ENCODE data around the gene LAMC3.
"Not testable (repeated sequence)": the region's sequence is repeated elsewhere in the genome, so short reads cannot be mapped to it uniquely, and the experiment has no call there.

Gene LAMC3

DNA sequence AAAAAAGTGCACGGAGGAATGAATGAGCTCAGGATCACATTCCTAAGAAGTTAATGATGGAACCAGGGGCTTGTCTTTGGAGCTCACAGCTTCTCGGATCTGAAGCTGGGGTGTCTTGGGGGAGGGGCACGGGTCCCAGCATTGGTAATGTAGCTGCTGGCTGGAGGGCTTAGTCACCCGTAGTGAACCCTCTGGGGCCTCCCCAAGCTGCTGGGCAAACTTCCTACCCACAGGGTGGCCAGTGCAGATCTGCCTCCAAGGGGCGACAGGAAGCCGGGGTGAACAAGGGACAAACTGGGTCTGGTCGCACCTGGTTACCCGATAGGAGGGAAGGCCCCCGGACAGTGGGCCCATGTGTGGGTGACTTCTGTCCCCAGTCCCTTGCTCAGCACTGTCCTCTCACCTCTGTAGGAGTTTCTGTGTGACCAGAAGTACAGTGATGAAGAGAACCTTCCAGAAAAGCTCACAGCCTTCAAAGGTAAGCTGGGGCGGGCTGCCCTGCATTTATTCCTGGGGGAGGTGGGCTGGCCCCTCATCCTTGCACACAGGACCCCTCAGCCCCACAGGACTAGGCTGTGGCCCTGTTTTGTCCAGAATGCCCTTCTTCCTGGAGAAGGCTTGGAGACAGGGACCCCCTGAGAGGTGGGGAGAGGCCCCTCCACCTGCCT lies 102.3 kb downstream of the LAMC3 start:
- ATAC-seq = no peak
- DNase-seq = no peak
- Mint-ChIP-seq H3K4me1 (no peaks in the 10 kb centered on the region), H3K9me3 (no peaks in the 10 kb centered on the region), H3K27ac (no peak overlapping the region), H3K27me3 (no peaks in the 10 kb centered on the region), H3K4me3 (no peak overlapping the region)

DNA sequence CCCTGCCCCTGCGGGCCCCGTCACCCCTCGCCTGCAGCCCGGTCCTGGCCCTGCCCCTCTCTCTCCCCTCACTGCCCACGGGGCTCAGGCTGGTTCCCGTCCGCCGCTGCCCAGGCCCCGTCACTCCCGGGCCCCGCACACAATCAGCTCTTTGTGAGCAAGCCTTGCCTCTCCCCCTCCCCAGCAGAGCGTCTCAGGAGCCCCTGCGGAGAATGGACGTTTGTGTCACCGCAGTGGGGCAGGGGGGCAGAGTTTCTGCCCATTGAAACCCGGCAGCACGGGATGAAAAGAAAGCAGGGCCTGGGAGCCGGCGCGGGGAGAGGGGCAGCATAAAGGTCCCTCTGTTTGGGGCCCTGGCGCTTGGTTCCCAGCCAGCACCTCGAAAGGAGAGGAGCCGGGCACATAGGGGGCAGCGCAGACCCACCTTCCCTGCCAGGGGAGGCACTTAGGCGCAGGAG lies 102.9 kb downstream of the LAMC3 start:
- H3K4me3 Mint-ChIP-seq = no peak overlapping the region
- H3K9me3 Mint-ChIP-seq = no peaks in the 10 kb centered on the region
- H3K27me3 Mint-ChIP-seq = peaks cover 4% of the 10 kb centered on the region
- peak; percentile 39 for ATAC-seq
- no peak overlapping the region for H3K27ac Mint-ChIP-seq
- no peak for DNase-seq
- no peaks in the 10 kb centered on the region for H3K4me1 Mint-ChIP-seq

- DNase-seq = no peak
- no peak for ATAC-seq
These were observed 103.6 kb downstream of the LAMC3 start for GRCh38 chr9:131112374-131113154.

GRCh38 chr9:131113655-131114054 lies 104.7 kb downstream of the LAMC3 start:
- no peaks in the 10 kb centered on the region for H3K4me1 Mint-ChIP-seq
- peaks cover 21% of the 10 kb centered on the region for H3K27me3 Mint-ChIP-seq
- no peak overlapping the region for H3K4me3 Mint-ChIP-seq
- H3K9me3 Mint-ChIP-seq = no peaks in the 10 kb centered on the region
- no peak for ATAC-seq
- DNase-seq = no peak
- H3K27ac Mint-ChIP-seq = no peak overlapping the region

More at GRCh38 chr9:131112374-131113154, 103.6 kb downstream of the LAMC3 start:
- Mint-ChIP-seq H3K9me3 (no peaks in the 10 kb centered on the region), H3K4me3 (no peak overlapping the region), H3K4me1 (no peaks in the 10 kb centered on the region), H3K27ac (peak overlapping the region in 1 of 2 donors; percentile 85), H3K27me3 (peaks cover 11% of the 10 kb centered on the region)

GRCh38 chr9:131114084-131114535 lies 105.1 kb downstream of the LAMC3 start:
- ATAC-seq (no peak), DNase-seq (no peak)
- H3K4me3 Mint-ChIP-seq = no peak overlapping the region
- no peaks in the 10 kb centered on the region for H3K4me1 Mint-ChIP-seq
- peaks cover 21% of the 10 kb centered on the region for H3K27me3 Mint-ChIP-seq
- H3K9me3 Mint-ChIP-seq = no peaks in the 10 kb centered on the region
- no peak overlapping the region for H3K27ac Mint-ChIP-seq

GRCh38 chr9:131115360-131115742 lies 106.4 kb downstream of the LAMC3 start:
- H3K4me3 Mint-ChIP-seq, ATAC-seq, DNase-seq, H3K27ac Mint-ChIP-seq, H3K4me1 Mint-ChIP-seq, H3K9me3 Mint-ChIP-seq: not testable (repeated sequence)
- H3K27me3 Mint-ChIP-seq = peaks cover 21% of the 10 kb centered on the region

DNA sequence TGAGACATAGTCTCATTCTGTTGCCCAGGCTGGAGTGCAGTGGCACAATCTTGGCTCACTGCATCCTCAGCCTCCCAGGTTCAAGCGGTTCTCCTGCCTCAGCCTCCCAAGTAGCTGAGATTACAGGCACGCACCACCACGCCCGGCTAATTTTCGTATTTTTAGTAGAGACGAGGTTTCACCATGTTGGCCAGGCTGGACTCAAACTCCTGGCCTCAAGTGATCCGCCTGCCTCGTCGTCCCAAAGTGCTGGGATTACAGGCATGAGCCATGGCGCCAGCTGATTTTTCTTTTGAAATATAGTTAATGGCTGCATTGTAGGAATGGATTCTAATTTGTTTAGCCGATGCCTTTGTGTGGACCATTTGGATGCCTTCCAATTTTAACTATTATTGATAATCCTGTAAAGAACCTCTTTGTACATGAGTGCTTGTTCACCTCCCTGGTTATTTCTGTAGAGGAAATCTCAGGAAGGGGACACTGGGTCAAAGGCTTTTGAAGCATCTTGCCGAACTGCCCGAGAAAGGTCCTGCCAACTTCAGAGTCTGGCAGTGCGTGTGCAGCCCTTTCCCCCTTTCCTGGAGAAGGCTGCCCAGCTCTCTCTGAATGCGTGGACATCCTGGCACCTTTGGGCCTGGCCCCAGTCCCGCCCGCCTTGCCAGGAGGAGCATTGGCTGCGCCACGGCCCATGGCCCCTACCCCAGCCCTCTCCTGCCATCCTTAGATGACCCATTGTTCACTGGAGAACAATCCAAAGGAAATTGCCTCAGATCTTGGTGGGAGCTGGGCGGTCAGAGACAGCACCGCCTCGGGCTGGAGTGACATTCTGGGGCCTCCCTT lies 107.5 kb downstream of the LAMC3 start:
- DNase-seq (no peak), ATAC-seq (no peak)
- no peaks in the 10 kb centered on the region for H3K9me3 Mint-ChIP-seq
- no peak overlapping the region for H3K27ac Mint-ChIP-seq
- H3K27me3 Mint-ChIP-seq = peaks cover 21% of the 10 kb centered on the region
- H3K4me3 Mint-ChIP-seq = no peak overlapping the region
- H3K4me1 Mint-ChIP-seq = no peaks in the 10 kb centered on the region

GRCh38 chr9:131117121-131117761 lies 108.3 kb downstream of the LAMC3 start:
- DNase-seq = no peak
- ATAC-seq = no peak
- H3K4me3 Mint-ChIP-seq = no peak overlapping the region

DNA sequence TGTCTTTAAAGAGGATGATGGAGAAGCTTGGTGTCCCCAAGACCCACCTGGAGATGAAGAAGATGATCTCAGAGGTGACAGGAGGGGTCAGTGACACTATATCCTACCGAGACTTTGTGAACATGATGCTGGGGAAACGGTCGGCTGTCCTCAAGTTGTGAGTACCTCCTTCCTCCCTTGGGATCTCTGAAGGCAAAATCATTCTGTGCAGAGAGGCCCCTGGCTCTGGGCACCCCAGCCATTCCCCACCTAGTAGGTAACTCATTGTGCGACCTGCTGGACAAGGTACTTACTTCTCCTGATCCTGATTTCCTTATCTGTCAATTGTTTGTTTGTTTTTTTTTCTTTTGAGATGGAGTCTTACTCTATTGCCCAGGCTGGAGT lies 108.8 kb downstream of the LAMC3 start:
- no peak overlapping the region for H3K27ac Mint-ChIP-seq
- H3K9me3 Mint-ChIP-seq = no peaks in the 10 kb centered on the region
- DNase-seq = no peak
- H3K27me3 Mint-ChIP-seq = peaks cover 21% of the 10 kb centered on the region
- no peak for ATAC-seq
- H3K4me3 Mint-ChIP-seq = no peak overlapping the region
- H3K4me1 Mint-ChIP-seq = no peaks in the 10 kb centered on the region

More at GRCh38 chr9:131117121-131117761, 108.3 kb downstream of the LAMC3 start:
- H3K27ac Mint-ChIP-seq = no peak overlapping the region
- peaks cover 21% of the 10 kb centered on the region for H3K27me3 Mint-ChIP-seq
- H3K9me3 Mint-ChIP-seq = no peaks in the 10 kb centered on the region
- no peaks in the 10 kb centered on the region for H3K4me1 Mint-ChIP-seq

DNA sequence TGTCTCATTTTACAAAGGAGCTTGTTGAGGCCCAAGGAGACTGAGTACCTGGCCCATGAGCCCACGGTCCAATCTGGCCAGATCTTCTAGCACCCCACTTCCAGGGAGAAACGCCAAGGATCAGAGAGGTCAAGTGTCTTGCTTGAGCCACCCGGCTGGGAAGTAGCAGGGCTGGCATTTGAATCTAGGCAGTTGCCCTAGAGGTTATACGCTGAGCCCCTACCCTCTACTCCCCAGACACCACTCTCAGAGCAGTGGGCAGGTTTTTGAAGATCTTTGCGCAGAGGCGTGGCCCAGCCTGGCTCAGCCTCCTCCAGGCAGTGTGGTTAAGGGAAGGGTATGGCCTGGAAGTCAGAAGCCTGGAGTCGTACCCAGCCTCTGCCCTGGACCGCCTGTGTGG lies 110.6 kb downstream of the LAMC3 start:
- no peaks in the 10 kb centered on the region for H3K9me3 Mint-ChIP-seq
- ATAC-seq (no peak), DNase-seq (no peak)
- H3K27ac Mint-ChIP-seq = peak overlapping the region in 1 of 2 donors; percentile 39
- H3K27me3 Mint-ChIP-seq = peaks cover 21% of the 10 kb centered on the region
- H3K4me1 Mint-ChIP-seq = no peaks in the 10 kb centered on the region
- no peak overlapping the region for H3K4me3 Mint-ChIP-seq

- no peak for DNase-seq
- H3K4me3 Mint-ChIP-seq = no peak overlapping the region
- H3K27ac Mint-ChIP-seq = no peak overlapping the region
These were observed 111.8 kb downstream of the LAMC3 start for GRCh38 chr9:131120620-131121228.

DNA sequence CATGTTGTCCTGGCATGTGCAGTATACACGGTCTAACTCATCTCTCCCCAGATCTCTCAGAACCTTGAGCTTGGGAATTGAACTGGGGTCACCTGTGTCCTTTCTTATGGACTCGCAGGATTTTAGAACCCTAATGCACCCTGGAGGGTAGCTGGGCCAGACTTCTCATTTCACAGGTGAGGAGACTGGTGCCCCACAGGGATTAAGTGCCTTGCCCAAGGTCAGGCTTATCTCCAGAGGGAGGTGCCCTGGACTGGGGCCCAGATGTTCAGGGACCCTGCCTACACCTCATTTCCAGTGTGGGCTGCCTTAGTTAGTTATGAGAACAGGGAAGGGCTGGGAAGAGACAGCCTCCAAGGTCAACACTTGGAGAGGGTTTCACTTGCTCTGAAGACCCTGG lies 112.4 kb downstream of the LAMC3 start:
- no peaks in the 10 kb centered on the region for H3K9me3 Mint-ChIP-seq
- no peak overlapping the region for H3K4me3 Mint-ChIP-seq
- peaks cover 21% of the 10 kb centered on the region for H3K27me3 Mint-ChIP-seq
- DNase-seq (no peak), ATAC-seq (no peak)
- H3K4me1 Mint-ChIP-seq = peaks cover 5% of the 10 kb centered on the region
- H3K27ac Mint-ChIP-seq = peak overlapping the region in 1 of 2 donors; percentile 4

More at GRCh38 chr9:131120620-131121228, 111.8 kb downstream of the LAMC3 start:
- H3K9me3 Mint-ChIP-seq = no peaks in the 10 kb centered on the region
- peaks cover 21% of the 10 kb centered on the region for H3K27me3 Mint-ChIP-seq
- H3K4me1 Mint-ChIP-seq = no peaks in the 10 kb centered on the region
- no peak for ATAC-seq

DNA sequence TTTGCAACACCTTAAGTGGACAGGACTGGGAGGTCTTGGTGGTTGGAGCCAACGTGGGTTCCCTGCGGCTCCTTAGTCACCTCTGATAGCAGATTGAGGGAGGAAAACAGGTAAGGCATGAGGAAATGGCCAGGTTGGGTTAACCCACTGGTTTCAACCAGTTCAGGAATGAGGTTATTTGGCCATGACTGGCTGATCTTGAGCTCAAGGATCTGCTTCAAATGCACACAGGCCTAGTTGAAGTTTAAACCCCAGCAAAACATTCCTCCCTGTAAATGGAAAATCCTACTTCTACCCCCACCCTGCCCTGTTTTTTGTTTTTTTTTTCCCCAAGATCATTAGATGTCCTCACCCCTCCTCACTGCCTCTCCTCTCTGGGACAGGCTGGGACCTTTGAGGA lies 113.2 kb downstream of the LAMC3 start:
- DNase-seq (no peak), ATAC-seq (no peak)
- Mint-ChIP-seq H3K9me3 (no peaks in the 10 kb centered on the region), H3K27me3 (peaks cover 14% of the 10 kb centered on the region), H3K4me1 (peaks cover 10% of the 10 kb centered on the region), H3K27ac (no peak overlapping the region), H3K4me3 (no peak overlapping the region)

GRCh38 chr9:131125038-131125287 lies 116.0 kb downstream of the LAMC3 start:
- H3K4me3 Mint-ChIP-seq = peak overlapping the region; percentile 85 to 98
- no peaks in the 10 kb centered on the region for H3K9me3 Mint-ChIP-seq
- ATAC-seq = peak; percentile 27
- DNase-seq = no peak
- H3K27ac Mint-ChIP-seq = peak overlapping the region; percentile 92 to 98
- no peaks in the 10 kb centered on the region for H3K27me3 Mint-ChIP-seq
- peaks cover 21% of the 10 kb centered on the region for H3K4me1 Mint-ChIP-seq
